PC-3 (cell line): ENCODE results near the gene ADCY2. TPM values are rescaled to one million over a fixed set of nuclear protein-coding genes. Genes with fewer than 3 reads are reported as not detected.

Source experiments
- ATAC-seq: fragments of 200-7000 bp; cut with Tn5 transposase; 2 replicates; pipeline ENCODE4 v1.9.1; 2020; ENCODE audit warnings: mild to moderate bottlenecking, moderate library complexity
- BruUV-seq: library from RNA; stranded (reverse); fragments of 400-500 nt; replicated peaks from 2 replicates; lab custom pipeline; 2021; lab: Mats Ljungman, UMichigan
- CTCF ChIA-PET: fragments of 300-600 bp; sonication (Branson Sonifier 250); formaldehyde crosslinking; loops from one replicate; lab custom pipeline; 2022; ENCODE audit warnings: antibody characterized with exemption; lab: Charles Lee
- POLR2A ChIA-PET: fragments of 300-600 bp; sonication (Branson Sonifier 250); formaldehyde crosslinking; loops from one replicate; lab custom pipeline; 2022; ENCODE audit warnings: antibody characterized with exemption; ENCODE audit not compliant: unreplicated experiment; lab: Charles Lee
- DNase-seq: peaks from one replicate; pipeline ENCODE4 v3.0.0-alpha.2; 2015
- H2AFZ ChIP-seq: fragments of 300-600 bp; sonication (generic); 2 replicates; pipeline ENCODE4 v1.6.0; 2016; ENCODE audit warnings: antibody characterized with exemption, low read length
- H3F3A ChIP-seq: fragments of 300-600 bp; sonication (generic); one replicate; pipeline ENCODE4 v1.6.0; 2017; ENCODE audit warnings: antibody characterized with exemption, low read length, control low read depth, mild to moderate bottlenecking; ENCODE audit not compliant: unreplicated experiment
- H3K27ac ChIP-seq: fragments of 300-600 bp; sonication (generic); 2 replicates; pipeline ENCODE4 v1.5.1; 2016; ENCODE audit warnings: mild to moderate bottlenecking, low read length
- H3K27me3 ChIP-seq: fragments of 300-600 bp; sonication (generic); 2 replicates; pipeline ENCODE4 v1.6.1; 2016; ENCODE audit warnings: low read length, mixed read lengths
- H3K36me3 ChIP-seq: fragments of 300-600 bp; sonication (generic); 2 replicates; pipeline ENCODE4 v1.6.1; 2016; ENCODE audit warnings: low read depth, mixed run types, low read length, mixed read lengths
- H3K4me1 ChIP-seq: fragments of 300-600 bp; sonication (generic); 2 replicates; pipeline ENCODE4 v1.5.1; 2016; ENCODE audit warnings: low read length; ENCODE audit not compliant: insufficient read depth
- H3K4me2 ChIP-seq: fragments of 300-600 bp; sonication (generic); 2 replicates; pipeline ENCODE4 v1.6.0; 2016; ENCODE audit warnings: low read length
- H3K4me3 ChIP-seq: fragments of 300-600 bp; sonication (generic); 2 replicates; pipeline ENCODE4 v1.5.1; 2016; ENCODE audit warnings: mild to moderate bottlenecking, low read length, mixed read lengths
- H3K79me2 ChIP-seq: fragments of 300-600 bp; sonication (generic); 2 replicates; pipeline ENCODE4 v1.6.1; 2017; ENCODE audit warnings: low read length, mixed read lengths
- H3K9ac ChIP-seq: fragments of 300-600 bp; sonication (generic); 2 replicates; pipeline ENCODE4 v1.6.0; 2016; ENCODE audit warnings: mild to moderate bottlenecking, low read length
- H3K9me2 ChIP-seq: fragments of 300-600 bp; sonication (generic); replicated peaks from 2 replicates; pipeline ENCODE4 v1.6.1; 2016; ENCODE audit warnings: mixed run types, low read length, mixed read lengths
- H3K9me3 ChIP-seq: fragments of 300-600 bp; sonication (generic); 2 replicates; pipeline ENCODE4 v1.6.1; 2016; ENCODE audit warnings: low read length, mixed read lengths
- H4K20me1 ChIP-seq: fragments of 300-600 bp; sonication (generic); 2 replicates; pipeline ENCODE4 v1.6.1; 2016; ENCODE audit warnings: low read length, mixed read lengths
- EZH2 ChIP-seq: fragments of 300-600 bp; sonication (generic); IDR thresholded peaks from one replicate; pipeline ENCODE4 v1.6.1; 2017; ENCODE audit warnings: antibody characterized with exemption, mild to moderate bottlenecking, low read length; ENCODE audit not compliant: unreplicated experiment
- EZH2phosphoT487 ChIP-seq: fragments of 300-600 bp; sonication (generic); IDR thresholded peaks from 2 replicates; pipeline ENCODE4 v1.6.1; 2018; ENCODE audit warnings: mild to moderate bottlenecking, antibody characterized with exemption, low read length, borderline replicate concordance
- intact Hi-C: fragments of 100-400 bp; cut with micrococcal nuclease; formaldehyde crosslinking; loops from 2 replicates; pipeline ENCODE4 v1.9.0; 2023
- total RNA-seq: library from RNA; depleted of rRNA; stranded (reverse); fragments of >200 nt; gene quantifications from 2 replicates; pipeline ENCODE4 v1.2.3, GENCODE V29; 2014
- TF ChIP-seq, protein P1 (sequence below): fragments of 300-600 bp; sonication (generic); conservative IDR thresholded peaks from 2 replicates; pipeline ENCODE4 v1.5.1; 2017; ENCODE audit warnings: antibody characterized with exemption, low read depth, mild to moderate bottlenecking, low read length

The ADCY2 gene
- total RNA-seq, 1 experiment from 2014 or later = not detected

DNA sequence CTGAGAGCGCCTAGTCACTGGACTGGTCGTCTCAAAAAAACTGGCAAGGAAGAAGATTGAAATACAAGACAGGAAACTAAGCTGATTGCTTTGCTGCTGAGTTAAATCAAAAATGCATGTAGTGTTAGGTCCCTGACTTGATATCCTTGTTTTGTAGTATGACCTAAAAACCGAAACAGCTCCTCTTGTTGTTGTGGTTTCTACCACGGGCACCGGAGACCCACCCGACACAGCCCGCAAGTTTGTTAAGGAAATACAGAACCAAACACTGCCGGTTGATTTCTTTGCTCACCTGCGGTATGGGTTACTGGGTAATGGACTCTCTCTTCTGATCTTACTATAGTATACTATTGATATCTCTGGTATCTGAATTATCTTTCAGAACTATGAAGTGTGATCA lies 477.3 kb downstream of the ADCY2 start:
- Histone ChIP-seq H2AFZ (no peak overlapping the region), H3K79me2 (peaks cover 73% of the 10 kb centered on the region), H3K9me3 (no peaks in the 10 kb centered on the region), H4K20me1 (peaks cover 34% of the 10 kb centered on the region), H3K9ac (no peak overlapping the region), H3F3A (peaks cover 5% of the 10 kb centered on the region), H3K4me1 (peaks cover 40% of the 10 kb centered on the region), H3K4me3 (no peak overlapping the region), H3K9me2 (no peaks in the 10 kb centered on the region), H3K36me3 (peaks cover 53% of the 10 kb centered on the region), H3K27me3 (no peaks in the 10 kb centered on the region), H3K4me2 (no peak overlapping the region), H3K27ac (no peak overlapping the region)
- BruUV-seq = no TSS peak
- TF ChIP-seq, protein P1, sequence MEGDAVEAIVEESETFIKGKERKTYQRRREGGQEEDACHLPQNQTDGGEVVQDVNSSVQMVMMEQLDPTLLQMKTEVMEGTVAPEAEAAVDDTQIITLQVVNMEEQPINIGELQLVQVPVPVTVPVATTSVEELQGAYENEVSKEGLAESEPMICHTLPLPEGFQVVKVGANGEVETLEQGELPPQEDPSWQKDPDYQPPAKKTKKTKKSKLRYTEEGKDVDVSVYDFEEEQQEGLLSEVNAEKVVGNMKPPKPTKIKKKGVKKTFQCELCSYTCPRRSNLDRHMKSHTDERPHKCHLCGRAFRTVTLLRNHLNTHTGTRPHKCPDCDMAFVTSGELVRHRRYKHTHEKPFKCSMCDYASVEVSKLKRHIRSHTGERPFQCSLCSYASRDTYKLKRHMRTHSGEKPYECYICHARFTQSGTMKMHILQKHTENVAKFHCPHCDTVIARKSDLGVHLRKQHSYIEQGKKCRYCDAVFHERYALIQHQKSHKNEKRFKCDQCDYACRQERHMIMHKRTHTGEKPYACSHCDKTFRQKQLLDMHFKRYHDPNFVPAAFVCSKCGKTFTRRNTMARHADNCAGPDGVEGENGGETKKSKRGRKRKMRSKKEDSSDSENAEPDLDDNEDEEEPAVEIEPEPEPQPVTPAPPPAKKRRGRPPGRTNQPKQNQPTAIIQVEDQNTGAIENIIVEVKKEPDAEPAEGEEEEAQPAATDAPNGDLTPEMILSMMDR = no peak
- no peak for TF ChIP-seq EZH2phosphoT487
- POLR2A ChIA-PET = no interaction called here
- DNase-seq = no peak
- no peak for ATAC-seq
- intact Hi-C loops = no loop called here
- CTCF ChIA-PET = no interaction called here

DNA sequence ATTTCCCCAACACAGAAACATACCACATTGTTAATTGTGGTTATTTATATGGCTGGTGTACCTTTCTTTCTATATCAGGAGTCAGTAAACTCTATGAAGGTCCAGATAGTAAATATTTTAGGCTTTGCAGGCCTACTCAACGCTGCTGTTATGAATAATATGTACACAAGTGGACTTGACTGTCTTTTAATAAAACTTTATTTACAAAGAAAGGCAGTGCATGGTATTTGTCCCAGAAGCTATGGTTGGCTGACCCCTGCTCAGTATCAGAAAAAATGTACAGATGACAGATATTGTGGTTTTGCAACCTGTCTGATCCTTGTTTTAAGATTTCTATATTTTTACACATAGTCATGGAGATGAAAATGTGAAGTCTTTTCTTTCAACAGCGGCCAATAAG lies 478.7 kb downstream of the ADCY2 start:
- ChIA-PET CTCF (interaction anchor here (0.6 kb wide), 1 partner anchor 1625 kb away, joined by 6 read pairs; no protein-coding TSS in a partner anchor), POLR2A (no interaction called here)
- Histone ChIP-seq H3K4me2 (no peak overlapping the region), H3K9ac (no peak overlapping the region), H3K9me2 (no peaks in the 10 kb centered on the region), H3K27me3 (no peaks in the 10 kb centered on the region), H3F3A (peaks cover 5% of the 10 kb centered on the region), H2AFZ (no peak overlapping the region), H3K36me3 (peaks cover 65% of the 10 kb centered on the region), H3K4me1 (peaks cover 48% of the 10 kb centered on the region), H3K9me3 (no peaks in the 10 kb centered on the region), H3K4me3 (no peak overlapping the region), H3K79me2 (peaks cover 64% of the 10 kb centered on the region), H3K27ac (no peak overlapping the region), H4K20me1 (peaks cover 34% of the 10 kb centered on the region)
- no peak for DNase-seq
- no TSS peak for BruUV-seq
- no peak for ATAC-seq
- TF ChIP-seq EZH2 (no peak), EZH2phosphoT487 (no peak)
- TF ChIP-seq, protein P1 = no peak
- intact Hi-C loops = no loop called here

DNA sequence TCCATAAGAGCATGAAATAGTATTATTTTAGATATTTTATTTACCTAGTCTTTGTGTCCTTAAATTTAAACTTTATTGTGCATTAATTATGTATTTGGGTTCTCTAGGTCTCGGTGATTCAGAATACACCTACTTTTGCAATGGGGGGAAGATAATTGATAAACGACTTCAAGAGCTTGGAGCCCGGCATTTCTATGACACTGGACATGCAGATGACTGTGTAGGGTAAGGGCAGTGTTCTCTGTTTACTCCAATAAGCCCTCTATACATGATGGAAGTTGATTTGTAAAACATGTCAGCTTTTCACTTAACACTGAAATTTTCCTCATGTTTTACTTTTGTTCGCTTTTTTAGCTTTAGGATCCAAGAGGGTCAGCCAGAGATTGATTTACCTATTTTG lies 479.2 kb downstream of the ADCY2 start:
- BruUV-seq = no TSS peak
- H3K9me2 ChIP-seq = no peaks in the 10 kb centered on the region
- no peak overlapping the region for H3K27ac ChIP-seq
- no peak overlapping the region for H3K9ac ChIP-seq
- no peak for DNase-seq
- H3F3A ChIP-seq = peaks cover 5% of the 10 kb centered on the region
- H3K9me3 ChIP-seq = no peaks in the 10 kb centered on the region
- ChIA-PET POLR2A (no interaction called here), CTCF (no interaction called here)
- H3K4me3 ChIP-seq = no peak overlapping the region
- peaks cover 69% of the 10 kb centered on the region for H3K36me3 ChIP-seq
- peaks cover 29% of the 10 kb centered on the region for H4K20me1 ChIP-seq
- no peaks in the 10 kb centered on the region for H3K27me3 ChIP-seq
- H3K79me2 ChIP-seq = peaks cover 59% of the 10 kb centered on the region
- ATAC-seq = no peak
- TF ChIP-seq, protein P1 = no peak
- no peak for TF ChIP-seq EZH2
- TF ChIP-seq EZH2phosphoT487 = no peak
- no peak overlapping the region for H2AFZ ChIP-seq
- H3K4me1 ChIP-seq = peaks cover 48% of the 10 kb centered on the region
- intact Hi-C loops = no loop called here
- H3K4me2 ChIP-seq = no peak overlapping the region
